Stimulated activated memory B cell treated with anti-CD40 and anti-IgM and Interleukin-4, amounts not matched to agents 10 μg/mL and 1 μg/mL and 100 μg/mL, for 72 hours (primary cell): ENCODE measurements around the gene SH3RF3.

Experiments used
- ATAC-seq: fragments of 150-1000 bp; cut with Tn5 transposase; 2 replicates; pipeline ENCODE4 v1.10.0; 2021
- H3K27ac Mint-ChIP-seq: one replicate; pipeline ENCODE4 v1.8.0; 2022; ENCODE audit warnings: mild to moderate bottlenecking, mixed read lengths
- H3K27me3 Mint-ChIP-seq: one replicate; pipeline ENCODE4 v1.8.0; 2022; ENCODE audit warnings: mixed read lengths
- H3K36me3 Mint-ChIP-seq: one replicate; pipeline ENCODE4 v1.8.0; 2022; ENCODE audit warnings: mixed read lengths
- H3K4me1 Mint-ChIP-seq: one replicate; pipeline ENCODE4 v1.8.0; 2022; ENCODE audit warnings: mixed read lengths
- H3K4me3 Mint-ChIP-seq: one replicate; pipeline ENCODE4 v1.8.0; 2022; ENCODE audit warnings: mild to moderate bottlenecking, moderate library complexity, mixed read lengths
- H3K9me3 Mint-ChIP-seq: one replicate; pipeline ENCODE4 v1.8.0; 2022; ENCODE audit warnings: mixed read lengths

Gene SH3RF3

GRCh38 chr2:109494351-109494750, 365.3 kb downstream of the SH3RF3 start:
- ATAC-seq = no peak
- H3K27ac Mint-ChIP-seq = no peak overlapping the region
- no peaks in the 10 kb centered on the region for H3K36me3 Mint-ChIP-seq
- H3K4me3 Mint-ChIP-seq = no peak overlapping the region
- no peaks in the 10 kb centered on the region for H3K4me1 Mint-ChIP-seq
- H3K27me3 Mint-ChIP-seq = peaks cover 9% of the 10 kb centered on the region
- H3K9me3 Mint-ChIP-seq = no peaks in the 10 kb centered on the region

- Mint-ChIP-seq H3K27me3 (peaks cover 9% of the 10 kb centered on the region), H3K27ac (no peak overlapping the region), H3K9me3 (no peaks in the 10 kb centered on the region), H3K36me3 (no peaks in the 10 kb centered on the region), H3K4me1 (no peaks in the 10 kb centered on the region), H3K4me3 (no peak overlapping the region)
- ATAC-seq = no peak
Observed at GRCh38 chr2:109497463-109497862, 368.5 kb downstream of the SH3RF3 start.

- Mint-ChIP-seq H3K4me1 (no peaks in the 10 kb centered on the region), H3K4me3 (no peak overlapping the region), H3K27ac (no peak overlapping the region), H3K36me3 (no peaks in the 10 kb centered on the region), H3K9me3 (no peaks in the 10 kb centered on the region), H3K27me3 (peaks cover 9% of the 10 kb centered on the region)
- ATAC-seq = no peak
Observed at GRCh38 chr2:109497911-109498870, 369.2 kb downstream of the SH3RF3 start.

GRCh38 chr2:109498906-109499305, 369.9 kb downstream of the SH3RF3 start:
- H3K27ac Mint-ChIP-seq = no peak overlapping the region
- ATAC-seq = peak; percentile 22
- peaks cover 9% of the 10 kb centered on the region for H3K27me3 Mint-ChIP-seq
- H3K9me3 Mint-ChIP-seq = no peaks in the 10 kb centered on the region
- no peaks in the 10 kb centered on the region for H3K36me3 Mint-ChIP-seq
- H3K4me1 Mint-ChIP-seq = no peaks in the 10 kb centered on the region
- no peak overlapping the region for H3K4me3 Mint-ChIP-seq

GRCh38 chr2:109499566-109499965, 370.6 kb downstream of the SH3RF3 start:
- Mint-ChIP-seq H3K9me3 (no peaks in the 10 kb centered on the region), H3K4me3 (no peak overlapping the region), H3K36me3 (no peaks in the 10 kb centered on the region), H3K4me1 (no peaks in the 10 kb centered on the region), H3K27ac (no peak overlapping the region), H3K27me3 (peaks cover 9% of the 10 kb centered on the region)
- ATAC-seq = no peak

- no peaks in the 10 kb centered on the region for H3K4me1 Mint-ChIP-seq
- H3K4me3 Mint-ChIP-seq = no peak overlapping the region
- ATAC-seq = no peak
- no peaks in the 10 kb centered on the region for H3K9me3 Mint-ChIP-seq
- H3K27me3 Mint-ChIP-seq = peaks cover 9% of the 10 kb centered on the region
- H3K36me3 Mint-ChIP-seq = no peaks in the 10 kb centered on the region
- H3K27ac Mint-ChIP-seq = no peak overlapping the region
Observed at GRCh38 chr2:109500910-109501309, 371.9 kb downstream of the SH3RF3 start.

- Mint-ChIP-seq H3K27me3 (peaks cover 9% of the 10 kb centered on the region), H3K4me1 (no peaks in the 10 kb centered on the region), H3K4me3 (no peak overlapping the region), H3K9me3 (no peaks in the 10 kb centered on the region), H3K36me3 (no peaks in the 10 kb centered on the region), H3K27ac (no peak overlapping the region)
- ATAC-seq = no peak
Observed at GRCh38 chr2:109501461-109501860, 372.5 kb downstream of the SH3RF3 start.

GRCh38 chr2:109503191-109503590, 374.2 kb downstream of the SH3RF3 start:
- no peaks in the 10 kb centered on the region for H3K4me1 Mint-ChIP-seq
- H3K27me3 Mint-ChIP-seq = peaks cover 9% of the 10 kb centered on the region
- ATAC-seq = no peak
- no peak overlapping the region for H3K4me3 Mint-ChIP-seq
- H3K27ac Mint-ChIP-seq = no peak overlapping the region
- H3K36me3 Mint-ChIP-seq = no peaks in the 10 kb centered on the region
- no peaks in the 10 kb centered on the region for H3K9me3 Mint-ChIP-seq

GRCh38 chr2:109507217-109507616, 378.2 kb downstream of the SH3RF3 start:
- H3K36me3 Mint-ChIP-seq = no peaks in the 10 kb centered on the region
- H3K27ac Mint-ChIP-seq = no peak overlapping the region
- no peak for ATAC-seq
- H3K4me1 Mint-ChIP-seq = no peaks in the 10 kb centered on the region
- no peak overlapping the region for H3K4me3 Mint-ChIP-seq
- peaks cover 4% of the 10 kb centered on the region for H3K27me3 Mint-ChIP-seq
- no peaks in the 10 kb centered on the region for H3K9me3 Mint-ChIP-seq

- peaks cover 10% of the 10 kb centered on the region for H3K27me3 Mint-ChIP-seq
- H3K4me3 Mint-ChIP-seq = no peak overlapping the region
- no peak for ATAC-seq
- H3K4me1 Mint-ChIP-seq = no peaks in the 10 kb centered on the region
- H3K9me3 Mint-ChIP-seq = no peaks in the 10 kb centered on the region
- H3K36me3 Mint-ChIP-seq = no peaks in the 10 kb centered on the region
- H3K27ac Mint-ChIP-seq = no peak overlapping the region
Observed at GRCh38 chr2:109507828-109508227, 378.8 kb downstream of the SH3RF3 start.

- Mint-ChIP-seq H3K27ac (no peak overlapping the region), H3K9me3 (no peaks in the 10 kb centered on the region), H3K4me1 (no peaks in the 10 kb centered on the region), H3K36me3 (no peaks in the 10 kb centered on the region), H3K4me3 (no peak overlapping the region), H3K27me3 (peaks cover 17% of the 10 kb centered on the region)
- no peak for ATAC-seq
Observed at GRCh38 chr2:109508556-109508955, 379.6 kb downstream of the SH3RF3 start.

GRCh38 chr2:109510136-109511028, 381.4 kb downstream of the SH3RF3 start:
- H3K27ac Mint-ChIP-seq = no peak overlapping the region
- H3K4me3 Mint-ChIP-seq = no peak overlapping the region
- H3K36me3 Mint-ChIP-seq = no peaks in the 10 kb centered on the region
- peaks cover 29% of the 10 kb centered on the region for H3K27me3 Mint-ChIP-seq
- H3K9me3 Mint-ChIP-seq = no peaks in the 10 kb centered on the region
- peaks cover 5% of the 10 kb centered on the region for H3K4me1 Mint-ChIP-seq
- peak; percentile 44 for ATAC-seq

GRCh38 chr2:109511168-109511567, 382.2 kb downstream of the SH3RF3 start:
- Mint-ChIP-seq H3K9me3 (no peaks in the 10 kb centered on the region), H3K27ac (no peak overlapping the region), H3K4me1 (peaks cover 5% of the 10 kb centered on the region)

GRCh38 chr2:109512076-109512475, 383.1 kb downstream of the SH3RF3 start:
- peaks cover 34% of the 10 kb centered on the region for H3K27me3 Mint-ChIP-seq
- no peaks in the 10 kb centered on the region for H3K36me3 Mint-ChIP-seq
- H3K27ac Mint-ChIP-seq = no peak overlapping the region
- no peak overlapping the region for H3K4me3 Mint-ChIP-seq
- no peak for ATAC-seq
- H3K9me3 Mint-ChIP-seq = no peaks in the 10 kb centered on the region
- H3K4me1 Mint-ChIP-seq = peaks cover 5% of the 10 kb centered on the region

More at GRCh38 chr2:109511168-109511567, 382.2 kb downstream of the SH3RF3 start:
- Mint-ChIP-seq H3K36me3 (no peaks in the 10 kb centered on the region), H3K4me3 (no peak overlapping the region), H3K27me3 (peaks cover 34% of the 10 kb centered on the region)
- ATAC-seq = no peak

- peaks cover 34% of the 10 kb centered on the region for H3K27me3 Mint-ChIP-seq
- H3K4me1 Mint-ChIP-seq = peaks cover 5% of the 10 kb centered on the region
- no peak for ATAC-seq
- H3K4me3 Mint-ChIP-seq = no peak overlapping the region
- no peak overlapping the region for H3K27ac Mint-ChIP-seq
- H3K36me3 Mint-ChIP-seq = no peaks in the 10 kb centered on the region
- no peaks in the 10 kb centered on the region for H3K9me3 Mint-ChIP-seq
Observed at GRCh38 chr2:109513230-109513629, 384.2 kb downstream of the SH3RF3 start.
